DND-41 (cell line): ENCODE measurements around the gene KLHL30.

ENCODE experiments used
- ATAC-seq: fragments of 200-7000 bp; cut with Tn5 transposase; 3 replicates; pipeline ENCODE4 v1.9.1; 2021; ENCODE audit warnings: low read depth; ENCODE audit not compliant: insufficient read depth
- DNase-seq: peaks from one replicate; pipeline ENCODE4 v3.0.0-alpha.2; 2020
- H2AFZ ChIP-seq: 2 replicates; pipeline ENCODE4 v1.6.0; 2012; ENCODE audit warnings: low read depth, low read length
- H3K27ac ChIP-seq: 2 replicates; pipeline ENCODE4 v1.5.1; 2012; ENCODE audit warnings: low read length, inconsistent platforms
- H3K27me3 ChIP-seq: fragments of 200-600 bp; sonication (generic); 2 replicates; pipeline ENCODE4 v1.6.0; 2012; ENCODE audit warnings: low read length, mild to moderate bottlenecking, inconsistent platforms; ENCODE audit not compliant: insufficient read depth, poor library complexity
- H3K36me3 ChIP-seq: 2 replicates; pipeline ENCODE4 v1.5.1; 2012; ENCODE audit warnings: low read length, inconsistent platforms; ENCODE audit not compliant: insufficient read depth
- H3K4me1 ChIP-seq: 2 replicates; pipeline ENCODE4 v1.5.1; 2012; ENCODE audit warnings: mild to moderate bottlenecking, low read length; ENCODE audit not compliant: insufficient read depth
- H3K4me2 ChIP-seq: 2 replicates; pipeline ENCODE4 v1.6.0; 2012; ENCODE audit warnings: mild to moderate bottlenecking, moderate library complexity, low read length, inconsistent platforms; ENCODE audit not compliant: insufficient read depth
- H3K4me3 ChIP-seq, 2 experiments: fragments of 200-600 bp in 1 of 2; shearing (Covaris generic) in 1 of 2; 2 replicates each; pipeline ENCODE4 v1.5.1; 2012 to 2016; ENCODE audit warnings: inconsistent platforms in 2 of 2, low read length in 2 of 2, mild to moderate bottlenecking in 2 of 2, low read depth in 1 of 2, moderate library complexity in 1 of 2
- H3K79me2 ChIP-seq: 2 replicates; pipeline ENCODE4 v1.6.0; 2012; ENCODE audit warnings: low read length, inconsistent platforms; ENCODE audit not compliant: insufficient read depth
- H3K9ac ChIP-seq: 2 replicates; pipeline ENCODE4 v1.6.0; 2012; ENCODE audit warnings: low read depth, mild to moderate bottlenecking, inconsistent platforms, low read length, moderate library complexity
- H3K9me3 ChIP-seq: 2 replicates; pipeline ENCODE4 v1.5.1; 2012; ENCODE audit warnings: low read length, moderate library complexity, mild to moderate bottlenecking, inconsistent platforms; ENCODE audit not compliant: insufficient read depth, severe bottlenecking
- H4K20me1 ChIP-seq: 2 replicates; pipeline ENCODE4 v1.6.0; 2012; ENCODE audit warnings: low read length; ENCODE audit not compliant: insufficient read depth
- CTCF ChIP-seq: IDR thresholded peaks from 2 replicates; pipeline ENCODE4 v1.5.1; 2012; ENCODE audit warnings: borderline replicate concordance, low read length, moderate library complexity, mild to moderate bottlenecking; ENCODE audit not compliant: poor library complexity, severe bottlenecking; ENCODE audit errors: extremely low read depth
- EZH2 ChIP-seq: IDR thresholded peaks from 3 replicates; pipeline ENCODE4 v1.6.1; 2012; ENCODE audit warnings: borderline replicate concordance, low read depth, mild to moderate bottlenecking, moderate library complexity, low read length, inconsistent platforms; ENCODE audit not compliant: severe bottlenecking

Gene KLHL30

GRCh38 chr2:238162251-238162845, 23.9 kb downstream of the KLHL30 start:
- Histone ChIP-seq H4K20me1 (peaks cover 3% of the 10 kb centered on the region; the same call in 1 of the 2 replicates), H2AFZ (no peak overlapping the region), H3K4me2 (no peak overlapping the region), H3K27me3 (no peaks in the 10 kb centered on the region), H3K9me3 (no peaks in the 10 kb centered on the region), H3K4me1 (no peaks in the 10 kb centered on the region), H3K79me2 (no peaks in the 10 kb centered on the region), H3K27ac (no peak overlapping the region), H3K4me3 (no peak overlapping the region), H3K36me3 (no peaks in the 10 kb centered on the region), H3K9ac (no peak overlapping the region)
- TF ChIP-seq CTCF (no peak), EZH2 (no peak)
- no peak for ATAC-seq
- DNase-seq: no peak

- Histone ChIP-seq H3K9ac (no peak overlapping the region), H2AFZ (no peak overlapping the region), H3K27me3 (no peaks in the 10 kb centered on the region), H3K36me3 (0 out of 2 replicates have a peak, but pooled peaks cover 2% of the 10 kb centered on the region), H3K4me3 (no peak overlapping the region), H3K79me2 (no peaks in the 10 kb centered on the region), H4K20me1 (peaks cover 4% of the 10 kb centered on the region; the same call in 1 of the 2 replicates), H3K27ac (no peak overlapping the region), H3K4me2 (no peak overlapping the region), H3K4me1 (no peaks in the 10 kb centered on the region), H3K9me3 (no peaks in the 10 kb centered on the region)
- ATAC-seq (no peak), DNase-seq (no peak)
- TF ChIP-seq EZH2 (no peak), CTCF (no peak)
These were observed 24.5 kb downstream of the KLHL30 start for GRCh38 chr2:238162846-238163441.

DNA sequence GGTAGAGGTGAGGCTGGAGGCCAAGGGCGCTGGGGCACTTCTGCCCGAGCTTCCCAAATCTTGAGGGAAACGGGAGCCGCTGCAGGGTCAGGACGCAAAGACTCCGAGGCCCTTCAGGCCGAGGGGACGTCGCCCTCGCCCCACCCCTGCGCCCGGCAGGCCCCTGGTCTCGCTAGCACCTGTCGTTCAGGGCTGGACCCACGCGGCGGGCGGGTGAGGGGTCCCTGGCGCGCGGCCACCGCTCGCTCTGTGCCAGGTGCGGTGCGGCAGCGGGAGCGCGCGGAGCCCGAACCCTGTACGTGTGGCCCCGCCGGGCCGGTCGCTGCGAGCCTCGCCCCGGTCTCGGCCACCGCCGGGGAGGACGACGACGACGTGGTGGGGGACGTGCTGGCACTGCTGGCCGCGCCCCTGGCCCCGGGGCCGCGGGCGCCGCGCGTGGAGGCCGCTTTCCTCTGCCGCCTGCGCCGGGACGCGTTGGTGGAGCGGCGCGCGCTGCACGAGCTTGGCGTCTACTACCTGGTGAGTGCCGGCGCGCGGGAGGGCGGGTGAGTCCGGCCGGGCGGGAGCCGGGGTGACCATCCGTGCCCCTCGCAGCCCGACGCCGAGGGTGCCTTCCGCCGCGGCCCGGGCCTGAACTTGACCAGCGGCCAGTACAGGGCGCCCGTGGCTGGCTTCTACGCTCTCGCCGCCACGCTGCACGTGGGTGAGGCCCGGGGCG, 25.2 kb downstream of the KLHL30 start:
- no peak for ATAC-seq
- Histone ChIP-seq H3K27me3 (no peaks in the 10 kb centered on the region), H3K4me3 (no peak overlapping the region), H3K27ac (no peak overlapping the region), H3K4me2 (no peak overlapping the region), H3K79me2 (no peaks in the 10 kb centered on the region), H3K9me3 (no peaks in the 10 kb centered on the region), H3K36me3 (peaks cover 7% of the 10 kb centered on the region; the same call in 1 of the 2 replicates), H2AFZ (no peak overlapping the region), H4K20me1 (peaks cover 8% of the 10 kb centered on the region; the same call in 1 of the 2 replicates), H3K4me1 (no peaks in the 10 kb centered on the region), H3K9ac (no peak overlapping the region)
- TF ChIP-seq EZH2: no peak
- no peak for TF ChIP-seq CTCF
- DNase-seq: no peak
